ENCODE results near the gene BID. TPM values are rescaled to one million over a fixed set of nuclear protein-coding genes. Genes with fewer than 3 reads are reported as not detected.
A peak's percentile ranks its signal among the peaks of the same experiment; 100 is the strongest.

Gene BID
- total RNA-seq (2022) (21.5 and 25.0 TPM in 2 replicates), Bru-seq, nascent RNA (percentile 39 among the genes with signal in this experiment), BruChase-seq, experiment 1, labeled RNA remaining after a 6-hour chase (percentile 43 among the genes with signal in this experiment), BruChase-seq, experiment 2, labeled RNA remaining after a 2-hour chase (percentile 42 among the genes with signal in this experiment)
- long read RNA-seq, transcript BID-215 (6 exons, 2,199 nt): major isoform, 87 of 101 reads
- long read RNA-seq, partial matches to known transcripts: 3 of 101 reads
- long read RNA-seq, other reads (novel, unspliced or antisense): 4 of 101 reads

DNA sequence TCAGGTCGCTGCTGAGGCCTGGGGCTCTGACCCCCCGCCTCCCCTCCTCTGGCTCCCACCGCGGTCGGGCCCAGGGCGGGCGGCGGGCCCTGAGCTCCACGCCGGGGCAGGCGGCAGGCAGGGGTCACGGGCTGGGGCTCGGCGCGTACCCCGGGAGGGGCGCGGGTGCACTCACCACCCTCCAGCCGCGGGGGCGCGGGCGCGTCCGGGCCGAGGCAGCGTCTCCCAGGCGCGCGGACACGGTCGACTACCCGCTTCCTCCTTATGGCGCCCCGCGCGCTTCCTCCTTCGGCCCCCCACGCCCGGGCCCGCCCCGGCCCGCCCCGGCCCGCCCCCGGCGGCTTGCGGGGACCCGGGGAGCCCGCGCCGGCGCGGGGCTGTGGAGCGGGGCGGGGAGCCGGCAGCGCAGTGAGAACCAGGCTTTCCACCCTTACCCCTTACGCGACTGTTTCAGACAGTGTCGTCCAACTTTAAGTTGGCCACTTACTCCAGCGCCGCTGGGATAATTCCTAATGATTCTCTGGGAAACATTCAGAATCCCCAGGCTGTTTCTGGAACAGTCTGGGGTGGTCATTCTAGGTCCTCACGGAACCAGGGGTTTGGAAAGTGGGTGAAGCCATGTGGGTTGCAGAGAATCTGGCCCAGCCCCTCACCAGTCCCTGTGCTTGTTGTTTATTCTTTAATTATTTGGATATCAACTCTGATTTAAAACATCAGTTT, at the start of gene BID:
Gene BID (minus strand): TSS at position 264 of the 720 bp plus-strand sequence. CDS start 24,353 bp downstream, outside the sequence.
- CTCF ChIA-PET: interaction anchor here (0.6 to 1.3 kb wide), 2 partner anchors 10 to 56 kb away, joined by 4 to 8 read pairs; no protein-coding TSS in a partner anchor
- H3K27ac Mint-ChIP-seq (ENCODE audit: low read depth, unreplicated experiment): no peak within 1 kb of the TSS
- peaks cover 11% of the 10 kb centered on the region for H3K4me1 Mint-ChIP-seq (ENCODE audit: insufficient read depth, unreplicated experiment)
- no peaks in the 10 kb centered on the region for H3K27me3 Mint-ChIP-seq (ENCODE audit: insufficient read depth, unreplicated experiment)
- H3K9me3 Mint-ChIP-seq (ENCODE audit: unreplicated experiment): no peaks in the 10 kb centered on the region
- BruUV-seq (replicated peaks): no TSS peak
- DNase-seq (ENCODE audit: unreplicated experiment): peak; percentile 23
- H3K36me3 Mint-ChIP-seq (ENCODE audit: insufficient read depth, unreplicated experiment): no peaks in the 10 kb centered on the region
- TF ChIP-seq, protein P1, sequence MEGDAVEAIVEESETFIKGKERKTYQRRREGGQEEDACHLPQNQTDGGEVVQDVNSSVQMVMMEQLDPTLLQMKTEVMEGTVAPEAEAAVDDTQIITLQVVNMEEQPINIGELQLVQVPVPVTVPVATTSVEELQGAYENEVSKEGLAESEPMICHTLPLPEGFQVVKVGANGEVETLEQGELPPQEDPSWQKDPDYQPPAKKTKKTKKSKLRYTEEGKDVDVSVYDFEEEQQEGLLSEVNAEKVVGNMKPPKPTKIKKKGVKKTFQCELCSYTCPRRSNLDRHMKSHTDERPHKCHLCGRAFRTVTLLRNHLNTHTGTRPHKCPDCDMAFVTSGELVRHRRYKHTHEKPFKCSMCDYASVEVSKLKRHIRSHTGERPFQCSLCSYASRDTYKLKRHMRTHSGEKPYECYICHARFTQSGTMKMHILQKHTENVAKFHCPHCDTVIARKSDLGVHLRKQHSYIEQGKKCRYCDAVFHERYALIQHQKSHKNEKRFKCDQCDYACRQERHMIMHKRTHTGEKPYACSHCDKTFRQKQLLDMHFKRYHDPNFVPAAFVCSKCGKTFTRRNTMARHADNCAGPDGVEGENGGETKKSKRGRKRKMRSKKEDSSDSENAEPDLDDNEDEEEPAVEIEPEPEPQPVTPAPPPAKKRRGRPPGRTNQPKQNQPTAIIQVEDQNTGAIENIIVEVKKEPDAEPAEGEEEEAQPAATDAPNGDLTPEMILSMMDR (IDR thresholded peaks at IDR 0.05; ENCODE audit: unreplicated experiment): no peak
- H3K4me3 Mint-ChIP-seq (ENCODE audit: unreplicated experiment): peak within 1 kb of the TSS; percentile 71
- intact Hi-C loops (cut with micrococcal nuclease): no loop called here
- POLR2A ChIA-PET: interaction anchor here (0.6 to 3.3 kb wide), 3 partner anchors 12 to 135 kb away, joined by 3 to 14 read pairs (median 5); partner anchors contain the start of gene BCL2L13

DNA sequence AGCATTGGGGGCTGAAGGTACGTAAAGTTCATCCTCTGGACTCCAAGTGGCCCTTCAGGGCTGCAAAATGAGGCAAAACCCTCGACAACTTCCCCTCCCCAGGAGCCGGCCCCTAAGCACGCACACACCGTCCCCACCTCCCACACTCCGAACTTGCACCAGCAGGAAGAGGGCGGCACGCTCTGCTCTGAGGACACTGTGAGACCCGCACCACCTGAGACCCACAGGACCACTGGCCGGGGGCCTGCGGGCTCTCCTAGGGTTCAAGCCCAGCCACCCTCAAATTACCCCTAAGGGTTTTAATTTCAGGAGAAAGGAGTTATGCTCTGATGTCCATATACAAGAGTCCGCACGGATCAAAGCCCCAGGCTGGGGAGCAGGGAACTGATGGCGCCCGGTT, 49.7 kb upstream of the BID start:
- H3K9me3 Mint-ChIP-seq (ENCODE audit: unreplicated experiment): no peaks in the 10 kb centered on the region
- no peak overlapping the region for H3K4me3 Mint-ChIP-seq (ENCODE audit: unreplicated experiment)
- H3K36me3 Mint-ChIP-seq (ENCODE audit: insufficient read depth, unreplicated experiment): peaks cover 38% of the 10 kb centered on the region
- no peaks in the 10 kb centered on the region for H3K4me1 Mint-ChIP-seq (ENCODE audit: insufficient read depth, unreplicated experiment)
- ChIA-PET CTCF (interaction anchor here (0.6 to 0.8 kb wide), 2 partner anchors 252 to 262 kb away, joined by 3 to 4 read pairs; no protein-coding TSS in a partner anchor), POLR2A (no interaction called here)
- no TSS peak for BruUV-seq (replicated peaks)
- H3K27ac Mint-ChIP-seq (ENCODE audit: low read depth, unreplicated experiment): no peak overlapping the region
- TF ChIP-seq, protein P1 (IDR thresholded peaks at IDR 0.05; ENCODE audit: unreplicated experiment): no peak
- H3K27me3 Mint-ChIP-seq (ENCODE audit: insufficient read depth, unreplicated experiment): no peaks in the 10 kb centered on the region
- intact Hi-C loops (cut with micrococcal nuclease): no loop called here
- no peak for DNase-seq (ENCODE audit: unreplicated experiment)

DNA sequence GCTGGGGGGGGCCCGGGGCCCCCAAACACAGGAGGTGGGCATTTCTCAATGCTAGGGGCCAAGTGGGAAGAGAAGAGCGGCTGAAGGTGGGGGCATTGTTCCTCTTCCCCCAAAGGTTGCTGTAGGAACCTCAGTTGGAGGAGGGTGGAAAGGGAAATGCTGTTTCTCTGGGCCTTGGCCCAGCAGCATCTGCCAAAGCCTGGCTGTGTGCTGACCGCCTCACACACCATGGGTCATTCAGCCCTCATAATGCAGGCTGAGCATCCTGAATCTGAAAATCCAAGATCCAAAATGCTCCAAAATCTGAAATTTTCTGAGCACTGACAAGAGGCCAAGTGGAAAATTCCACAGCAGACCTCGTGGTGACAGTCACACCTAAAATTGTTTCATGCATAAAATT, 49.0 kb upstream of the BID start:
- H3K4me1 Mint-ChIP-seq (ENCODE audit: insufficient read depth, unreplicated experiment): no peaks in the 10 kb centered on the region
- POLR2A ChIA-PET: no interaction called here

More for the DNA sequence above, 49.0 kb upstream of the BID start:
- BruUV-seq (replicated peaks): no TSS peak
- DNase-seq (ENCODE audit: unreplicated experiment): no peak
- Mint-ChIP-seq H3K27ac (ENCODE audit: low read depth, unreplicated experiment) (no peak overlapping the region), H3K9me3 (ENCODE audit: unreplicated experiment) (no peaks in the 10 kb centered on the region), H3K4me3 (ENCODE audit: unreplicated experiment) (no peak overlapping the region), H3K36me3 (ENCODE audit: insufficient read depth, unreplicated experiment) (peaks cover 35% of the 10 kb centered on the region), H3K27me3 (ENCODE audit: insufficient read depth, unreplicated experiment) (no peaks in the 10 kb centered on the region)
- CTCF ChIA-PET: interaction anchor here (0.6 to 1.7 kb wide), 2 partner anchors 253 to 261 kb away, joined by 3 to 8 read pairs; no protein-coding TSS in a partner anchor
- TF ChIP-seq, protein P1 (IDR thresholded peaks at IDR 0.05; ENCODE audit: unreplicated experiment): no peak
- intact Hi-C loops (cut with micrococcal nuclease): no loop called here
